ENCODE data around the gene ZNF710.
"Not testable (repeated sequence)": the region's sequence is repeated elsewhere in the genome, so short reads cannot be mapped to it uniquely, and the experiment has no call there.

ZNF710 gene

GRCh38 chr15:90001062-90001682, at the start of gene ZNF710:
Gene ZNF710, plus strand, starts transcription at chr15:90001324. Its CDS starts 65,814 bp downstream, at chr15:90067138.
- DNase-seq = peak; percentile 82

- no peak for DNase-seq
These were observed 46.6 kb upstream of the ZNF710 start for GRCh38 chr15:89954541-89954940.

- DNase-seq = not testable (repeated sequence)
These were observed 45.6 kb upstream of the ZNF710 start for GRCh38 chr15:89955449-89955998.

- DNase-seq = no peak
These were observed 42.9 kb upstream of the ZNF710 start for GRCh38 chr15:89958107-89958805.

GRCh38 chr15:89963301-89964231, 37.6 kb upstream of the ZNF710 start:
- no peak for DNase-seq

GRCh38 chr15:89964232-89964954, 36.7 kb upstream of the ZNF710 start:
- no peak for DNase-seq

- DNase-seq = no peak
These were observed 33.2 kb upstream of the ZNF710 start for GRCh38 chr15:89967881-89968280.

- peak; percentile 47 for DNase-seq
These were observed 29.5 kb upstream of the ZNF710 start for GRCh38 chr15:89971592-89971997.

GRCh38 chr15:89972085-89972484, 29.0 kb upstream of the ZNF710 start:
- DNase-seq = no peak

- DNase-seq = no peak
These were observed 25.5 kb upstream of the ZNF710 start for GRCh38 chr15:89975482-89976245.

GRCh38 chr15:89976246-89976600, 24.9 kb upstream of the ZNF710 start:
- DNase-seq = no peak

- not testable (repeated sequence) for DNase-seq
These were observed 23.3 kb upstream of the ZNF710 start for GRCh38 chr15:89977836-89978235.

GRCh38 chr15:89978914-89979313, 22.2 kb upstream of the ZNF710 start:
- no peak for DNase-seq

GRCh38 chr15:89980896-89981295, 20.2 kb upstream of the ZNF710 start:
- DNase-seq = no peak

- no peak for DNase-seq
These were observed 18.6 kb upstream of the ZNF710 start for GRCh38 chr15:89982315-89983055.

- no peak for DNase-seq
These were observed 17.1 kb upstream of the ZNF710 start for GRCh38 chr15:89984001-89984400.

GRCh38 chr15:89984421-89985010, 16.6 kb upstream of the ZNF710 start:
- no peak for DNase-seq

GRCh38 chr15:89985111-89985510, 16.0 kb upstream of the ZNF710 start:
- DNase-seq = no peak

GRCh38 chr15:89991312-89991711, 9.8 kb upstream of the ZNF710 start:
- no peak for DNase-seq

GRCh38 chr15:89993349-89993748, 7.8 kb upstream of the ZNF710 start:
- no peak for DNase-seq

GRCh38 chr15:89997079-89997478, 4.0 kb upstream of the ZNF710 start:
- DNase-seq = no peak

All from left hindlimb (tissue), 1 donor.